Measurements from ENCODE around the gene VPS16.

- no peak for TF ChIP-seq CTCF (IDR thresholded peaks at IDR 0.05)
- TF ChIP-seq EP300 (IDR thresholded peaks at IDR 0.05) = no peak
- TF ChIP-seq POLR2AphosphoS5 (IDR thresholded peaks at IDR 0.05) = no peak
Measured at GRCh38 chr20:2890742-2891141, 50.2 kb downstream of the VPS16 start.

All from sigmoid colon (tissue), 4 donors.